HG03196 (cell line): ENCODE data around the gene WDR82.

ENCODE experiments used
- ATAC-seq: cut with Tn5 transposase; IDR thresholded peaks from one replicate; pipeline ENCODE4 v1.9.1; 2021; ENCODE audit not compliant: unreplicated experiment

Gene WDR82

GRCh38 chr3:52278510-52279069 is at the start of gene WDR82:
Gene WDR82 (minus strand): TSS chr3:52278649. CDS start chr3:52278361, 288 bp downstream.
- ATAC-seq: peak; percentile 80

- no peak for ATAC-seq
Measured at GRCh38 chr3:52327486-52328290, 49.2 kb upstream of the WDR82 start.

GRCh38 chr3:52326976-52327375 is 48.5 kb upstream of the WDR82 start:
- no peak for ATAC-seq

GRCh38 chr3:52325686-52326085 is 47.2 kb upstream of the WDR82 start:
- ATAC-seq: no peak

GRCh38 chr3:52324676-52325075 is 46.2 kb upstream of the WDR82 start:
- ATAC-seq: no peak

GRCh38 chr3:52323526-52324295 is 45.3 kb upstream of the WDR82 start:
- ATAC-seq: no peak

- no peak for ATAC-seq
Measured at GRCh38 chr3:52322466-52322865, 44.0 kb upstream of the WDR82 start.

GRCh38 chr3:52321481-52321880 is 43.0 kb upstream of the WDR82 start:
- no peak for ATAC-seq

- ATAC-seq: no peak
Measured at GRCh38 chr3:52319921-52320595, 41.6 kb upstream of the WDR82 start.

GRCh38 chr3:52318186-52318816 is 39.9 kb upstream of the WDR82 start:
- ATAC-seq: no peak

- no peak for ATAC-seq
Measured at GRCh38 chr3:52317208-52318000, 39.0 kb upstream of the WDR82 start.

GRCh38 chr3:52315977-52316764 is 37.7 kb upstream of the WDR82 start, which contains the start of gene DNAH1:
Gene DNAH1 (plus strand): TSS chr3:52316319. CDS start chr3:52322443, 6,124 bp downstream.
- no peak for ATAC-seq

- no peak for ATAC-seq
Measured at GRCh38 chr3:52315006-52315405, 36.6 kb upstream of the WDR82 start.

GRCh38 chr3:52314489-52314888 is 36.0 kb upstream of the WDR82 start:
- no peak for ATAC-seq

GRCh38 chr3:52313774-52314188 is 35.3 kb upstream of the WDR82 start:
- peak; percentile 81 for ATAC-seq

- ATAC-seq: peak; percentile 13
Measured at GRCh38 chr3:52313188-52313773, 34.8 kb upstream of the WDR82 start.

GRCh38 chr3:52311576-52312119 is 33.2 kb upstream of the WDR82 start:
- no peak for ATAC-seq

- ATAC-seq: no peak
Measured at GRCh38 chr3:52310861-52311575, 32.6 kb upstream of the WDR82 start.
